DOHH2 (cell line): Measurements from ENCODE around the gene USP48.

ENCODE experiments used
- CTCF ChIP-seq: fragments of 200-600 bp; sonication (generic); IDR thresholded peaks from one replicate; pipeline ENCODE4 v1.5.1; 2014; ENCODE audit warnings: antibody characterized with exemption, mild to moderate bottlenecking, low read depth, low read length; ENCODE audit not compliant: poor library complexity, severe bottlenecking
- EZH2phosphoT487 ChIP-seq: fragments of 200-600 bp; sonication (generic); IDR thresholded peaks from 2 replicates; pipeline ENCODE4 v1.6.1; 2017; ENCODE audit warnings: borderline replicate concordance, mild to moderate bottlenecking, antibody characterized with exemption, low read length, moderate library complexity, mixed read lengths

GRCh38 chr1:21750841-21751240 is 32.1 kb downstream of the USP48 start:
- no peak for TF ChIP-seq CTCF
- no peak for TF ChIP-seq EZH2phosphoT487
